Activated CD4-positive, alpha-beta T cell treated with anti-CD3 and anti-CD28 coated beads, Interleukin-2, Interleukin-6, amounts not matched to agents 100 ng/mL and 50 ng/mL, durations not matched to agents 16 hours and 8 hours (primary cell): Measurements from ENCODE around the gene ZNF616.
A peak's percentile ranks its signal among the peaks of the same experiment; 100 is the strongest.

ENCODE experiments used
- DNase-seq: peaks from one replicate; pipeline ENCODE4 v3.0.0-alpha.2; 2020

The ZNF616 gene

DNA sequence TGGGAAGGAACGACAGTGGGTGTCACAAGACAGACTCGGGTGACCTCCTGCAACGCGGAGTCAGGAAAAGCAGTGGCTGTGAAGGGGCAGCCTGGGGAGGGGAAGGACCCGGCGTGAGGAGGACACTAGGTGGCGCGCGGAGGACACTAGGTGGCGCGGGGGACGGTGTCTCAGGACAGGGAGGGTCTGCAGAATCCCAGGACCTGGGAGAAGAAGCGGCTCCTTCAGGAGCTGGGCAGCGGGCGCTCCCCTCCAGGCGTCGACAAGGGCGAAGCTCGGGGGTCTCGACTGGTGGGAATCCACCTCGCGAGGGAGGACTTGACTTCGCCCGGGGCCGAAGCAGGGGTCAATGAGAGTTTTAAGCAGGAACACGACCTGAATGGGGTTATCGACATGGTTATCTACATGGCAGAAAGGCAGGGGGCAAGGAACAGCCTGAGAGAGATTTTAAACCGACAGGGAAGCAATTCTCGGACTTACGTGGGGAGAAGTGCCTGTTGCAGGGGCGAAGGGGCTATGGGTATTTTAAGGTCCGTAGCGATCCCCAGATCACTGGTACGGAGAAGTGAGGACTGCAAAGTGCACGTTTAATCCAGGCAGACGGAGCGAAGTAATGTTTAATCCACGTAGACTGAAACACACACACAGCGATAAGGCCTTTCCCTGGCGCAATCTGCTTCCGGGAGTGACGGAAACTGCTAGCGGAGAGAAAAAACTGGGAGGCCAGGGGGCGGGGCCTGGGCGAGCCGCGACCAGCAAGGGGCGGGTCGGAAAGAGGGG is at the start of gene ZNF616:
Gene ZNF616, minus strand, starts transcription at position 687 of the 780 bp plus-strand sequence. CDS start 9,426 bp downstream, outside the sequence.
- DNase-seq: peak; percentile 95

DNA sequence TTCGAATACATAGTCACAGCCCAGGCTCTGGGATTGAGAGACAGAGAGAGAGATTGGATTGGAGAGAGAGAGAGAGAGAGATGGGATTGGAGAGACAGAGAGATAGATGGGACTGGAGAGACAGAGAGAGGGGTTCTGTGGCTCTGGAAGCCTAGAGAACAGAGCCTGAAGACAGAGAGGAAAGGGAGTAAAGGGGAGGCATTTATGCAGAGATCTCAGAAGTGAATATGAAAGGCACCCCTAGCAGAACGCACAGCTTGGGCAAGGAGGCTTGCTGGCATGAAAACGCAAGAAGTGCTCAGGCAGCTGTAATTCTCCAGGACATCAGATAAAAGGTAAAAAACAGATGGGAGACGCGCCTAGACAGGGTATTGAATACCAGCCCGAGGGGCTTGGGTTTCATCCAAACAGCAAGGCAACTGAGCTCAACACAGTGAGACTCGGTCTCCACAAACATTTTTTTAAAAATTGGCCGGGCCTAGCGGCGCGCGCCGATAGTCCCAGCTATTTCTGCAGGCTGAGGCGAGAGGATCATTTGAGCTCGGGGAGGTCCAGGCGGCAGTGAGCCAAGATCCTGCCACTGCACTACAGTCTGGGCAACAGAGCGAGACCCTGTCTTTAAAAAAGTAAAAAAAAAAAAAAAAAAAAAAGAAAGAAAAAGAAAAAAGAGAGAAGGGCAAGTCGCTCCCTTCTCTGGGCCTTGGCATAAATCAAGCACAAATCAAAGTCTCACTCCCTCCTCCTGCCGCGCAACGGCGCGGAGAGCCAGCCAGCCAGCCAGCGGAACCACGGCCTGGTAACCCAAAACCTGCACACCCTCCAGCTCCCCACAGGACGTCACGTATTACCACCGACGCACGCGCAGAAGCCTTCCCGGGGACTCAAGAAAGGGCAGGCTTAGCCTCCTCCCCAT is 49.3 kb upstream of the ZNF616 start:
- no peak for DNase-seq

DNA sequence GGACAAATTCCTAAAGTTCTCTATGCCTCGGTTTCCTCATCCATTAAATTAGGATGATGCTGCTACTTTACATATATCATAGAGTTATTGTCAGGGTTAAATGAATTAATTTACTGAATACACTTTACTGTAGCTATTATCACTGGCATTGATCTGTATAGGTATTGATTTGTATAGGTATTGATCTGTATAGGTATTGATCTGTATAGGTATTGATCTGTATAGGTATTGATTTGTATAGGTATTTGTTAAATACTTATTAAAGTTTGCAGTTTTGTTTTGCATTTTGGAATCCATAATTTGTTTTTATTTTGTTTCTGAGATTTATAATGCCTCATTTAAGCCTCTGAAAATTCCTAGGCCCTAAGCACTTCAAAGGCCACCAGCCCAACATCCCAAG is 47.7 kb upstream of the ZNF616 start:
- DNase-seq: no peak

DNA sequence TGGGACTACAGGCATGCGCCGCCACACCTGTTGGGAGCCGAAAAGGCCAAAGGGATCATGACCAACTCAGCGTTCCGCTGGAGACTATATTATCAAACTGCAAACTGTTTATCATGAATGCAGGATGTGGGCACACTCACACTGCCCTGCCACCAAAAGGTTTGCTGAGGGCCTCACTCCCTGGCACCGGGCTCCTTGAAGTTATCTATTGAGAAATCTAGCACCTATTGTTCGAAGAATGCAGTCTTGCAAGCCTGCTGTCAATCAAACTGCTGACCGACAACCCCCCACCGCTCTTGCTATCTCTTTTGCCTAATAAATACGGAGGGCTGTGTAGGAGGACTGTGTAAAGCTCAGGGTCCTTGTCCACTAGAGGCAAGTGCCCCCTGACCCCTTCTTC is 36.8 kb upstream of the ZNF616 start:
- no peak for DNase-seq

DNA sequence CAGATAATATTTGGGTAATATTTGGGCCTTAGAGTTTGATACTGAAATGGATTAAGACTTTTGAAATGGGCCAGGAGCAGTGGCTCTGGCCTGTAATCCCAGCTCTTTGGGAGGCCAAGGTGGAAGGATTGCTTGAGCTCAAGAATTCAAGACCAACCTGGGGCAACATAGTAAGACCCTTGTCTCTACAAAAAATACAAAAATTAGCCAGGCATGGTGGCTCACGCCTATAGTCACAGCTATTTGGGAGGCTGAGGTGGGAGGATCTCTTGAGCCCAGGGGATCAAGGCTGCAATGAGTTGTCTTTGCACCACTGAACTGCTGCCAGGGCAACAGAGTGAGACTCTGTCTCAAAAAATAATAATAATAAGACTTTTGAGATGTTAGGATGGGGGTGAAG is 32.6 kb upstream of the ZNF616 start:
- no peak for DNase-seq

DNA sequence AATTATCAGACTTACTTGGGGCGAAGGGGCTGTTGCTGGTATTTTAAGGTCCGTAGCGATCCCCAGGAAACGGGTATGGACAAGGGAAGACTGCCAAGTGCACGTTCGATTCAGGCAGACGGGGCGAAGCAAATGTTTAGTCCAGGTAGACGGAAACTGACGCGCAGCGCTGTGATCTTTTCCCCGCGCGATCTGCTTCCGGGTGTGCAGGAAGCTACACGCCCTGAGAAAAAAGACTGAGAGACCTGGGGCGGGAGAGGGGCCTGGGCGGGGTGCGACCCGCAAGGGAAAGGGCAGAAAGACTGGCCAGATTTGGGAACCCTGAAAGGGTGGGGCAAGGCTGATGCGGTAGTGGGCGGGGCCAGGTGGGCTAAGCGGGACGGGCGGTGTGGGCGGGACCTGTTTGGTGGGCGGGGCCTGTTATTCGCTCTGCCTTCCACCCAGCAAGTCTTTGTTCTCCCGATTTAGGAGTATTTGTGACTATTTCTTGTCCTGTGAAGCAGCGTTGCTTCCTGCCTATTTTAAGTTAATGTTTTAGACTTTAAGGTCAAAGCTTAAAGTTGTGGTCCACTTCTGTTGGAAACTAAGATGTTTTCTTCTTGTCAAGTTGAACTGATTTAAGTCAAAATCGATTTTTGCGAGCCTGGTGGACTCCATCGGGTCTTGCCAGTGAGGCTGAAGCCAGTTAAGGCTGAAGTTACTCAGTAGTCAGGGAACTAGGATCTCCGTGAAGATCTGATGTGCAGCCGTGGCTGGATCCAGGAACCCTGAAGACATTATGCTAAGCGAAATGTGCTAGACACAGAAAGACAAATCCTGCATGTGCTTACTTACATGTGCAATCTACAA is 31.8 kb upstream of the ZNF616 start, which contains the start of gene ZNF836:
Gene ZNF836, minus strand, starts transcription at position 301 of the 849 bp plus-strand sequence. CDS start 3,549 bp downstream, outside the sequence.
- peak; percentile 88 for DNase-seq

DNA sequence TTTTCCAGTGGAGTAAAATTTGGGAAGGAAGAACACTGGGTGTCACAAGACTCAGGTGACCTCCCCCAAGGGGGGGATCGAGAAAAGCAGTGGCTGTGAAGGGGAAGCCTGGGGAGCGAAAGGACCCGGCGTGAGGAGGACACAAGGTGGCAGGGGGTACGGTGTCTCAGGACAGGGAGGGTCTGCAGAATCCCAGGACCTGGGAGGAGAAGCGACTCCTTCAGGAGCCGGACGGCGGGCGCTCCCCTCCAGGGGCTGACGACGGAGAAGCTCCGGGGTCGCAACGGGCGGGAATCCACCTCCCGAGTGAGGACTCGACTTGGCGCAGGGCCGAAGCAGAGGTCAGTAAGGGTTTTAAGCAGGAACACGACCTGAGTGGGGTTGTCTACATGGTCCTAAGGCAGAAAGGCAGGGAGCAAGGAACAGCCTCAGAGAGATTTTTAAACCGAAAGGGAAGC is 31.2 kb upstream of the ZNF616 start:
- DNase-seq: no peak

DNA sequence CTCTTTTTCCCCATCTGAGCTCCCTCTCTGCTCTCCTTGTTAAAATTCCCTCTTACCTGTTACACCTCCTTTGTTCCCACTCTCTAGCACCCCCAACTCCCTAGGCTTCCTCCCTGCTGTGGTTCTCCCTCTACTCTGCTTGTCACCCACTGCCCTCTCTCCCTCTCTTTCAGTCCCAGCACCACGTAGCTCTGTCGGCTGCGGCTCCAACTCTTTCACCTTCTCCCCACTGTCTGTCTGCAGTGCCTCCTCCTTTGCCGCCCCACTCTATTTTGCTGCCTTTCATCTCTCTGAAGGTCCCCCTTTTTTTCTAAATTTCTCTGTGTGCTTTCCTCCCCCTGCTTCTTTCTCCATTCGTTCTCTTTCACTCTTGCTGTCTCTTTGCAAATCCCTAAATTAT is 30.6 kb upstream of the ZNF616 start:
- no peak for DNase-seq

DNA sequence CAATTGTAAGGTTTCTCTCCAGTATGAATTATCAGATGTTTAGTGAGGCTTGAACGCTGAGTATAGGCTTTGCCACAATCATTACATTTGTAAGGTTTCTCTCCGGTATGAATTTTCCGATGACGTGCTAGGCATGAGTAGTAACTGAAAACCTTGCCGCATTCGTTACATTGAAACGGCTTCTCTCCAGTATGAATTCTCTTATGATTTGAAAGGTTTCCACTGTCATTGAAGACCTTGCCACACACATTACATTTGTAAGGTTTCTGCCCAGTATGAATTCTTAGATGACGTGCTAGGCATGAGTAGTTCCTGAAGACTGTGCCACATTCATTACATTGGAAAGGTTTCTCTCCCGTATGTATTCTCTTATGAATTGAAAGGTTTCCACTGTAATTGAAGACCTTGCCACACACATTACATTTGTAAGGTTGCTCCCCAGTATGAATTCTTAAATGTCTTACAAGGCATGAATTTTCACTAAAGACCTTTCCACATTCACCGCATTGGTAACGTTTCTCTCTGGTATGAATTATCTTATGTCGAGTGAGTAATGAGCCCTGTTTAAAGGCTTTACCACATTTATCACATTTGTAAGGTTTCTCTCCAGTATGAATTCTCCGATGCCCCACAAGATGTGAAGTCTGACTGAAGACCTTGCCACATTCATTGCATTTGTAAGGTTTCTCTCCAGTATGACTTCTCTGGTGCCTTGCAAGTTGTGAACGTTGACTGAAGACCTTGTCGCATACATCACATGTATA is 16.0 kb upstream of the ZNF616 start:
- no peak for DNase-seq

DNA sequence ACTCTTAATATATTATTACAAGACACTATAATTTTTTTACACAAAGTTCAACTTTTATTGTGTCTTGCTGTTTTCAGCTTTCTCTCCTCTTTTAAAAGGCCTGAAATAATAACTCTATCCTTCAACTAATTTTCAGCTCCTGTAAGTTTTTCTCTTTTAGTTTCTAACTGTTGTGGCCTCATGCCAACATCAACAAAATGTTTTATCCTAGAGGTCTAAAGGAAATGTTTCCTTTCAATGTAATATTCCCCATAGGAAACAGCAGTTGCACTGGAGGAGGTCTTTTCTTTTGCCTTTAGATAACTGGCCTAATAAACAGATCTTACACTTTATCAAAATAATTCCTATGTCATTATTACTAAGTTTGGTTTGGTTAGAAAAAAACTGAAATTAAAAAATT is 8.5 kb upstream of the ZNF616 start:
- no peak for DNase-seq

DNA sequence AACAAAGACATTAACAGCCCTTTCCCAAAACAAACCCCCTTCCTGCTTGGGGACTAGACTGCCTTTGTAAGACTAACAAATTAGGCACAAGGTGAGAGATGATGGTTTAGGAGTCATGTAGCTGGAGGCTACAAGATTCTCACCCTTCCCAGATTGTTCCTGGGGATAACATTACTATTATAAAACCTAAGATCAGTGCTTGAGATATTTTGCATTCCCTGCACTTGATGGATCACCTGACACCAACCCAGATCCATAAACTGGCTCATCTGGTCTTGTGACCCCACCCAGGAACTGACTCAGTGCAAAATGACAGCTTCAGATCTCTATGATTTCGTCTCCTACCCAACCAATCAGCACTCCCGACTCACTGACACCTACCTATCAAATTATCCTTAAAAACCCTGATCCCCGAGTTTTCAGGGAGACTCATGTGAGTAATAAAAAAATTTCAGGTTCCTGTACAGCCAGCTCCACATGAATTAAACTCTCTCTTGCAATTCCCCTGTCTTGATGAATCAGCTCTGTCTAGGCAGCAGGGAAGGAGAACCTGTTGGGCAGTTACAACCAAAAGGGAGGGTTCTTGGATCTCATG is 2.4 kb upstream of the ZNF616 start:
- no peak for DNase-seq

DNA sequence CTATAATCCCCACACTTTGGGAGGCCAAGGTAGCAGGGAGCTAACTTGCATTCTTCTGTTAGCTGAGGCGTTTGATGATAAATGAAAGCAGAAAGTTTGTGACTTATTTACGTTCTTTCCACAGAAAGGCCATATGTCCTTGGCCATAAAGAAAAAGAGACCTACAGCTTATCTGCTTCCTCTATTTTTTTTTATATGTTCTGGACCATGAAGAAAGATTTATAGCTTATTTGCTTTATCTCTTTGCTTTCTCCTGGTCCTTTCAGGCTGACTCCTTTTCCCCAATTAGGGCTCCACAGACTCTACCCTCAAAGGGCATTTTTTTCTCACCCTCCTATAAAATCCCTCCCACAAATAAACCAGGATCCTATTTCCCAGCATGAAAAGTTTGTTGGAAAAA is 1.5 kb upstream of the ZNF616 start:
- DNase-seq: no peak

DNA sequence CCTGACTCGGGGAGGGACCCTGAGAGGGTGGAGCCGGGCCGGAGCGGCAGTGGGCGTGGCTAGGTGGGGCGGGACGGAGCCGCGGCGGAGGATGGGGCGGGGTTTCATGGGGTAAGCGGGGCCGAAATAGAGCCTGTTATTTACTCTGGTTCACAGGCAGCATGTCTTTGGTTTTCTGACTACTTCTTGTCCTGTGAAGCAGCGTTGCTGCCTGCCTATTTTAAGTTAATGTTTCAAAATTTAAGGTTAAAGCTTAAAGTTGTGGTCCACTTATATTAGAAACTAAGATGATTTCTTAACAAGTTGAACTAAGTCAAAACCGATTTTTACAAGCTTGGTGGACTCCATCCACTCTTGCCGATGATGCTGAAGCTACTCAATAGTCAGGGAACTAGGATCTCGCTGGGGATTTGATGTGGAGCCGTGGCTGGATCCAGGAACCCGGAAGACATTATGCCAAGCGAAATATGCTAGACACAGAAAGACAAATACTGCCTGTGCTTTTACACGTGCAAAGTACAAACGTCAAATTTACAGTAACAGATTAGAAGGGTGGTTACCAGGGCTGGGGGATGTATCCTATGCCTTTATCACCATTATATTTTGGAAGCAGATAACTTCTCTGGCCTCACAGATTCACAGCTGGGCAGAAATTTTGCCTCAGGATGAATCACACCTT is 433 bp upstream of the ZNF616 start:
- no peak for DNase-seq

DNA sequence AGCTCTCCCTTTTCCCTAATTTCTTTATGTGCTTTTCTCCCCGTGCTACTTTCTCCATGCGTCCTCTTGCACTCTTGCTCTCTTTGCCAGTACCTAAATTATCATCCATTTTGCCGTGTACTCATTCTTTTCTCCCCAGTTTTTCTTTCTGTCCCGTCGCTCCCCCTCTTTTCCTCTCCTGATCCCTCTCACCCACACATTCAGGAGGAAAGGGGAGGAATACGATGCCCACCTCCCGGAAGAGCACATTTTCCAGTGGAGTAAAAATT is 821 bp downstream of the ZNF616 start:
- no peak for DNase-seq

DNA sequence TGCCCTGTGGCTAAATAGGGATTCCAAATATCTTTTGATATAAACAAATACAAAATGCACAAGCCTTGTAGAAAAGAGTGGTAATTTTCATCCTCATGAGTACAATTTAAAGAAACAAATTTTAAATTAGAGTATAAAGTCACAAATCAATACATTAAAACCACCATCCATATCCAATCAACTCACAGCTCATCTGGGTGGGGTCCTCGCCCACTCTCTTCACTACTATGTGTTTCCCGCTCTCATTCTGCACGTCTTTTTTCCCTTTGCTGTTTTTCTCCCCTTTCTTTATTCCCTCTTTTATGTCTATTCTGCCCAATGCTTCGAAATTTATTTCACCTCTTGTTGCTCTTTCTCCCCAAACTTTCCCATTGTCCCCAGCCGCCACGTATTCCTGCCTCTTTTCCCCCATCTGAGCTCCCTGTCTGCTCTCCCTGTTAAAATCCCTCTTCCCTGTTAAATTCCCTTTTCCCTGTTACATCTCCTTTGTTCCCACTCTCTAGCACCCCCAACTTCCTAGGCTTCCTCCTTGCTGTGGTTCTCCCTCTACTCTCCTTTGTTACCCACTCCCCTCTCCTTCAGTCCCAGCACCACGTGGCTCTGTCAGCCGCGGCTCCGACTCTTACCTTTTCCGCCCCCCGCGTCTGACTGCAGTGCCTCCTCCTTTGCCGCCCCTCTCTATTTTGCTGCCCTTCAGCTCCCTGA is 1.3 kb downstream of the ZNF616 start:
- DNase-seq: peak; percentile 10

DNA sequence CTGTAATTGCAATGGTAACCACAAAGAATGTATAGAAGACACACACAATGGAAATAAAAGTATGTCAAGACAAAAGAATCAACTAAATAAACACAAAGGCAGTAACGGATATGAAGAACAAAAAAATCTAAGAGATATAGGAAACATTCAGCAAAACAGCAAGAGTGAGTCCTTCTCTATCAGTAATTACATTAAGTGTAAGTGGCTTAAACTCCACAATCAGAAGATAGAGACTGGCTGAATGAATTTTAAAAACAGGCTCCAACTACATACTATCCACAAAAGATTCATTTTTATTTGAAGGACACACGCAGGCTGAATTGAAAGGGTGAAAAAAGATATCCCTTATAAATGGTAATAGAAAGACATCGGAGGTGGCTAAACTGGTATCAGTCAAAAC is 19.5 kb downstream of the ZNF616 start:
- no peak for DNase-seq

DNA sequence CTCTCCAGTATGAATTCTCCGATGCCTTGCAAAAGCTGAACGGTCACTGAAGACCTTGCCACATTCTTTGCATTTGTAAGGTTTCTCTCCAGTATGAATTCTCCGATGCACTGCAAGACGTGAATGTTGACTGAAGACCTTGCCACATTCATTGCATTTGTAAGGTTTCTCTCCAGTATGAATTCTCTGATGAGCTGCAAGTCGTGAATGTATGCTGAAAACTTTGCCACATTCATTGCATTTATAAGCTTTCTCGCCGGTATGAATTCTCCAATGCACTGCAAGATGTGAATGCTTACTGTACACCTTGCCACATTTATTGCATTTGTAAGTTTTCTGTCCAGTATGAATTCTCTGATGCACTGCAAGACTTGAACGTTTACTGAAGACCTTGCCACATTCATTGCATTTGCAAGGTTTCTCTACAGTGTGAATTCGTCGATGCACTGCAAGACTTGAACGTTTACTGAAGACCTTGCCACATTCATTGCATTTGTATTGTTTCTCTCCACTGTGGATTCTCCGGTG is 24.1 kb downstream of the ZNF616 start:
- no peak for DNase-seq

DNA sequence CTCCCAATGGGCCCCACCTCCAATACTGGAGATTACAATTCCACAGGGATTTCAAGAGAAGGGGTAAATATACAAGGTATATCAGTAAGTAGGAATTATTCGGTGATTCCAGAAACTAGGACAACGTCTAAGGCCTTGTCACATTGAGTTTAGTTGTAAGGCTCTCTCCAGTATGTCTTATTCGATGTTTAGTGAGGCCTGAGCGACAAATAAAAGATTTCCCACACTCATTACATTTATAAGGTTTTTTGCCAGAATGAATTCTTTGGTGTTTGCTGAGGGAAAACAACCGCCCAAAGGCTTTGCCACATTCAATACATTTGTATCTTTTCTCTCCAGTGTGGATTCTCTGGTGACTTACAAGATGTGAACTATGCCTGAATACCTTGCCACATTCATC is 25.0 kb downstream of the ZNF616 start:
- no peak for DNase-seq

DNA sequence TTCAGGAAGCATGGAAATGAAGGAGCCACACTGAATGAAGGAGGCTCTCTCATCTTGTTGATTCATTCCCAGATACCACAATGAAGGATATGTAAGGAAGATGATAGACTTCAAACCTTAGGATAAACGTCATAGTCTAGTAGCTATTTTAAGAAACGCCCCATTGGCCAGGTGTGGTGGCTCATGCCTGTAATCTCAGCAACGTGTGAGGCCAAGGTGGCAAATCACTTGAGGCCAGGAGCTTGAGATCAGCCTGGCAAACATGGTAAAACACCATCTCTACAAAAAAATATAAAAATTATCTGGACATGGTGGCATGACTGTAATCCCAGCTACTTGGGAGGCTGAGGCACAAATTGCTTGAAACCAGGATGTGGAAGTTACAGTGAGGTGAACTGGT is 27.1 kb downstream of the ZNF616 start:
- no peak for DNase-seq

DNA sequence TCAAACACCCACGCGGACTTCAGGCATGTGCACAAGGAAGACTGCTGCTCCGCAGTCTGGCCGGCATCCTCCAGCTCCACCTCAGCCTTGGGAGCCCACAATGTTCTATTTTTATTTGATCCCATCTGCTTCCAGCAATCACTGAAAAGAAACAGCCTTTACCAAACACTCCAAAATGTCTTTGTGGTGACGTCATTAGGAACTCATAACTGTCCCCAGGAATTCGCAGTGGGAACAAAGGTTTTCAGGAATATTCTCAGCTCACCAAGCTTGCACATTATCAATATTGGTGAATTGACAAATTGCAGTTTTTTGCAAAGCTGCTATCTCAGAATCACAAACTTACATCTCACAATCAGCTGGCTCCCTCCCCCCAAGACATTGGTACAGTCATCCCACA is 29.0 kb downstream of the ZNF616 start:
- DNase-seq: no peak
